Ecto neural progenitor cell (in vitro differentiated cells): Measurements from ENCODE around the gene WIPI1.
"Not testable (repeated sequence)": the region's sequence is repeated elsewhere in the genome, so short reads cannot be mapped to it uniquely, and the experiment has no call there.

ENCODE experiments used
- DNase-seq: peaks from one replicate; pipeline ENCODE4 v3.0.0-alpha.2; 2018; ENCODE audit warnings: low spot score

Gene WIPI1

GRCh38 chr17:68437979-68438822, 19.1 kb downstream of the WIPI1 start:
- no peak for DNase-seq

GRCh38 chr17:68435876-68436842, 21.1 kb downstream of the WIPI1 start:
- peak; percentile 85 for DNase-seq

GRCh38 chr17:68435361-68435760, 21.9 kb downstream of the WIPI1 start:
- no peak for DNase-seq

- DNase-seq = no peak
These were observed 23.3 kb downstream of the WIPI1 start for GRCh38 chr17:68433911-68434508.

GRCh38 chr17:68433211-68433610, 24.1 kb downstream of the WIPI1 start:
- no peak for DNase-seq

- DNase-seq = no peak
These were observed 25.0 kb downstream of the WIPI1 start for GRCh38 chr17:68432086-68432864.

- DNase-seq = no peak
These were observed 25.6 kb downstream of the WIPI1 start for GRCh38 chr17:68431661-68432071.

GRCh38 chr17:68431045-68431608, 26.2 kb downstream of the WIPI1 start:
- no peak for DNase-seq

- no peak for DNase-seq
These were observed 27.4 kb downstream of the WIPI1 start for GRCh38 chr17:68429881-68430280.

- no peak for DNase-seq
These were observed 28.7 kb downstream of the WIPI1 start for GRCh38 chr17:68428498-68429172.

GRCh38 chr17:68427575-68427974, 29.7 kb downstream of the WIPI1 start:
- no peak for DNase-seq

GRCh38 chr17:68425979-68426378, 31.3 kb downstream of the WIPI1 start:
- no peak for DNase-seq

GRCh38 chr17:68424861-68425260, 32.4 kb downstream of the WIPI1 start:
- no peak for DNase-seq

- no peak for DNase-seq
These were observed 33.1 kb downstream of the WIPI1 start for GRCh38 chr17:68424203-68424602.

- DNase-seq = no peak
These were observed 34.0 kb downstream of the WIPI1 start for GRCh38 chr17:68423251-68423650.

- no peak for DNase-seq
These were observed 34.5 kb downstream of the WIPI1 start for GRCh38 chr17:68422821-68423220.

GRCh38 chr17:68421486-68421885, 35.8 kb downstream of the WIPI1 start:
- no peak for DNase-seq

GRCh38 chr17:68420065-68420464, 37.2 kb downstream of the WIPI1 start:
- no peak for DNase-seq

GRCh38 chr17:68418876-68419275, 38.4 kb downstream of the WIPI1 start:
- no peak for DNase-seq

- no peak for DNase-seq
These were observed 40.0 kb downstream of the WIPI1 start for GRCh38 chr17:68417317-68417716.

GRCh38 chr17:68414901-68415300, 42.4 kb downstream of the WIPI1 start:
- not testable (repeated sequence) for DNase-seq
